ENCODE measurements around the gene VWA8. TPM values are rescaled to one million over a fixed set of nuclear protein-coding genes. Genes with fewer than 3 reads are reported as not detected.

Gene VWA8
- total and polyA plus RNA-seq, 2 of the 8 experiments (the other 6 are each of a cell fraction or from before 2014, with no cell fraction given) = 5.9 to 19.6 TPM

- no peaks in the 10 kb centered on the region for H3K79me1 ChIP-seq (ENCODE audit: low read depth, low read length)
- H4K91ac ChIP-seq (replicated peaks; ENCODE audit: insufficient read length, low read length) = no peak overlapping the region
- H3K27me3 ChIP-seq (replicated peaks in 1 of 4; ENCODE audit: control insufficient read depth in 3 of 4, extremely low read depth in 1 of 4, insufficient read depth in 3 of 4, low read length in 3 of 4) = no peaks in the 10 kb centered on the region
- no peak overlapping the region for H4K8ac ChIP-seq (ENCODE audit: extremely low read depth, insufficient read depth, low read length)
- no peak overlapping the region for H2BK20ac ChIP-seq (ENCODE audit: low read length)
- H3K36me3 ChIP-seq (ENCODE audit: control insufficient read depth in 2 of 4, insufficient read depth in 4 of 4, low read length in 3 of 4) = no peaks in the 10 kb centered on the region
- H2BK5ac ChIP-seq (ENCODE audit: low read depth, low read length) = no peak overlapping the region
- DNase-seq (ENCODE audit: low read depth in 1 of 2, low spot score in 2 of 2) (no peak), FAIRE-seq (no peak)
- no peak overlapping the region for H2AK5ac ChIP-seq (ENCODE audit: low read depth, low read length)
- H3K27ac ChIP-seq (ENCODE audit: low read depth, low read length) = no peak overlapping the region
- no peak overlapping the region for H3K23ac ChIP-seq (ENCODE audit: insufficient read length)
- no peak overlapping the region for H3K56ac ChIP-seq (replicated peaks; ENCODE audit: insufficient read length, low read depth, low read length)
- ChIA-PET CTCF (ENCODE audit: partially characterized antibody) (no interaction called here), POLR2A (ENCODE audit: partially characterized antibody) (interaction anchor here (1.3 kb wide), 1 partner anchor 23 kb away, joined by 3 read pairs; the partner anchor contains the start of gene VWA8)
- no peak overlapping the region for H4K5ac ChIP-seq (ENCODE audit: insufficient read length, low read depth, low read length)
- H2AFZ ChIP-seq (ENCODE audit: low read length) = no peak overlapping the region
- H3K4me1 ChIP-seq (replicated peaks in 1 of 4; ENCODE audit: control insufficient read depth in 3 of 4, insufficient read depth in 4 of 4, low read length in 3 of 4) = no peaks in the 10 kb centered on the region
- no peak overlapping the region for H3K4me3 ChIP-seq (ENCODE audit: extremely low read depth in 1 of 4, insufficient read depth in 2 of 4, low read depth in 3 of 4, low read length in 4 of 4)
- 94% methylated on average over 5 of the region's 5 CpGs; no CpG with 5 or more reads in 1 of the 2 experiments for WGBS, 2 experiments (ENCODE audit: extremely low coverage in 1 of 2, insufficient coverage in 1 of 2, insufficient read length in 1 of 2, insufficient replicate concordance in 2 of 2, low coverage in 1 of 2, low lambda C conversion rate in 2 of 2, missing lambda C conversion rate in 1 of 2)
- no peak overlapping the region for H3K4ac ChIP-seq (replicated peaks; ENCODE audit: insufficient read length, low read depth, low read length)
- H3K79me2 ChIP-seq (ENCODE audit: control insufficient read depth in 1 of 2, insufficient read depth in 2 of 2, low read length in 2 of 2) = peaks cover 0 to 10% of the 10 kb centered on the region in 2 experiments; a peak in 2 of 4 replicates
- H4K20me1 ChIP-seq (replicated peaks in 1 of 2; ENCODE audit: control insufficient read depth in 1 of 2, insufficient read depth in 2 of 2, low read length in 2 of 2) = no peaks in the 10 kb centered on the region
- H3K14ac ChIP-seq (ENCODE audit: insufficient read length) = no peak overlapping the region
- no peak overlapping the region for H3K9ac ChIP-seq (replicated peaks in 1 of 4; ENCODE audit: extremely low read depth in 1 of 4, low read depth in 3 of 4, low read length in 3 of 4)
- no peak overlapping the region for H3K18ac ChIP-seq (ENCODE audit: extremely low read depth, low read length)
- no peak overlapping the region for H2BK15ac ChIP-seq (ENCODE audit: low read length)
- H3K23me2 ChIP-seq (ENCODE audit: low read depth, low read length) = no peaks in the 10 kb centered on the region
- H2BK12ac ChIP-seq (ENCODE audit: low read depth, low read length) = no peak overlapping the region
- no peaks in the 10 kb centered on the region for H3K9me3 ChIP-seq (ENCODE audit: insufficient read depth in 2 of 2, low read depth in 1 of 2, low read length in 1 of 2)
- H3K4me2 ChIP-seq (ENCODE audit: insufficient read depth in 1 of 2, low read depth in 2 of 2, low read length in 2 of 2) = no peak overlapping the region
- no peak overlapping the region for H2BK120ac ChIP-seq (replicated peaks; ENCODE audit: low read depth, low read length)
- TF ChIP-seq NRF1 (IDR thresholded peaks at IDR 0.05; ENCODE audit: low read depth, low read length) (no peak), KDM4A (IDR thresholded peaks at IDR 0.05; ENCODE audit: low read depth, low read length, severe bottlenecking) (no peak), RNF2 (IDR thresholded peaks at IDR 0.05; ENCODE audit: borderline replicate concordance, low read depth, low read length, missing control alignments, poor library complexity, severe bottlenecking) (no peak), EGR1 (IDR thresholded peaks at IDR 0.05; ENCODE audit: borderline replicate concordance, low read depth, low read length) (no peak), SAP30 (IDR thresholded peaks at IDR 0.05; ENCODE audit: insufficient read depth, insufficient replicate concordance, low read length) (no peak), BCL11A (IDR thresholded peaks at IDR 0.05; ENCODE audit: low read depth in 2 of 2, low read length in 2 of 2) (no peak), TEAD4 (IDR thresholded peaks at IDR 0.05; ENCODE audit: low read depth, low read length) (no peak), SRF (IDR thresholded peaks at IDR 0.05; ENCODE audit: low read depth, low read length) (no peak), CBX5 (IDR thresholded peaks at IDR 0.05; ENCODE audit: low read depth, low read length) (no peak), CHD1 (IDR thresholded peaks at IDR 0.05; ENCODE audit: low read depth, low read length) (no peak), TCF12 (IDR thresholded peaks at IDR 0.05; ENCODE audit: low read depth, low read length) (no peak), CREB1 (IDR thresholded peaks at IDR 0.05) (no peak), RBBP5 (IDR thresholded peaks at IDR 0.05; ENCODE audit: borderline replicate concordance, low read depth, low read length) (no peak)
- TF ChIP-seq, protein P1, sequence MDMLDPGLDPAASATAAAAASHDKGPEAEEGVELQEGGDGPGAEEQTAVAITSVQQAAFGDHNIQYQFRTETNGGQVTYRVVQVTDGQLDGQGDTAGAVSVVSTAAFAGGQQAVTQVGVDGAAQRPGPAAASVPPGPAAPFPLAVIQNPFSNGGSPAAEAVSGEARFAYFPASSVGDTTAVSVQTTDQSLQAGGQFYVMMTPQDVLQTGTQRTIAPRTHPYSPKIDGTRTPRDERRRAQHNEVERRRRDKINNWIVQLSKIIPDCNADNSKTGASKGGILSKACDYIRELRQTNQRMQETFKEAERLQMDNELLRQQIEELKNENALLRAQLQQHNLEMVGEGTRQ (IDR thresholded peaks at IDR 0.05; ENCODE audit: low read length) = no peak
Observed at GRCh38 chr13:41937388-41937787, 23.5 kb downstream of the VWA8 start.
